GM19324 (cell line): ENCODE measurements around the gene IGSF23.

Source experiments
- ATAC-seq: cut with Tn5 transposase; IDR thresholded peaks from one replicate; pipeline ENCODE4 v1.9.1; 2021; ENCODE audit warnings: mild to moderate bottlenecking, moderate library complexity; ENCODE audit not compliant: unreplicated experiment, low FRiP score

IGSF23 gene, protein sequence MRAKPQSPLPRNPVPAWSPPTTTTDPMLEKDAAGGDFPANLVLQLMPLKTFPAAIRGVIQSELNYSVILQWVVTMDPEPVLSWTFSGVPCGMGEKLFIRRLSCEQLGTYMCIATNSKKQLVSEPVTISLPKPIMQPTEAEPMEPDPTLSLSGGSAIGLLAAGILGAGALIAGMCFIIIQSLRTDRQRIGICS

DNA sequence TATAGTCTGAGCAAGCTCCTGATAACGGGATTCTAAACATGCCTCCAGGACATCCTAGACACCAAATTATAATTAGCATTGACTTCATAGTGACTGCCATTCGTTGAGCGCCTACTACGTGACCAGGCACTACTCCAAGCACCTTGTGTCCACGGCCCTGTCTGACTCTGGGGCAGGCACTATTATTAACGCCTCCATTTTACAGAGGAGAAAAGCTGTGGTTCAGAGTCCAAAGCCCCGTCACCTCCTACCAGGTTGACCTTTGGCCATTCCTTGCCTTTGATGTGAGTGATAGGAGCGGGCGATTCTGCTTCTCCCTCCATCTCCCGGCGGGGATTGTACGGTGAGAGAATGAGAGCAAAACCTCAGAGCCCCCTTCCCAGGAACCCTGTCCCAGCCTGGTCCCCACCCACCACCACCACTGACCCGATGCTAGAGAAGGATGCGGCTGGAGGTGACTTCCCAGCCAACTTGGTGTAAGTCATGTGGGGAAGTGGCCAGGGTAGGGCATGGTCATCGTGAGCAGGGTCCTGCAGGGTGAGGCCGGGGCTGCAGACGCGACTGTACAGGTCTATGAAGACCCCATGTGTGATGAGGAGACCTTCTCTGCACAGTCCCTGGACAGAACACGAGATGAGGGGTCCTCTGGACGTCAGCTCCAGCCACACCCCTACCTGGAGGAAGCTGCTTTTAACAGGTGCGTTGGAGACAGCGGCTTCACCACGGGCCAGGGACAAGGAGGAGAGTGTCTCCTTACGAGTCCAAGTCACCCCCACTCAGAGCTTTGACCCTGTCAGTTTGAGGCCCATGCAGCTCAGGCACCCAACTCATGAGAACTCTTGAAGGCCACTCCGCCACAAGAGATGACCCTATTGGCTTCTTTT is at the start of gene IGSF23:
Gene IGSF23 (plus strand): TSS at position 269 of the 884 bp plus-strand sequence. CDS start 83 bp downstream, at position 352.
- no peak for ATAC-seq

DNA sequence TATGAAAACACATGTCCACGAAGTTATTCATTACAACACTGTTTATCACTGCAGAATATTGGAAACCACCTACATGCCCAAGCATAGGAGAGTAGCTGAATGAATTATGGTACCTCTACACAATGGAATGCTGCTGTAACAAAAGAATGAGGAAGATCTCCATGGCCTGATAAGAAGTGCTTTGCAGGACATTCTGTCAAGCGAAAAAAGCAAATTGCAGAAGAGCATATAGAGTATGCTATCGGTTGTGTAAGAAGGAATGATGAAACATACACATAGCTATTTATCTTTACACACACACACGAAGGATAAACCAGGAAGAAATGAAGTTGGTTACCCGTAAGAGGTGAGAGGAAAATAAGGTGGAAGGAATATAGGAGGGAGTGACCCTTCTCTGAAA is 46.4 kb upstream of the IGSF23 start:
- no peak for ATAC-seq

- no peak for ATAC-seq
Observed at GRCh38 chr19:44567745-44568144, 45.6 kb upstream of the IGSF23 start.

DNA sequence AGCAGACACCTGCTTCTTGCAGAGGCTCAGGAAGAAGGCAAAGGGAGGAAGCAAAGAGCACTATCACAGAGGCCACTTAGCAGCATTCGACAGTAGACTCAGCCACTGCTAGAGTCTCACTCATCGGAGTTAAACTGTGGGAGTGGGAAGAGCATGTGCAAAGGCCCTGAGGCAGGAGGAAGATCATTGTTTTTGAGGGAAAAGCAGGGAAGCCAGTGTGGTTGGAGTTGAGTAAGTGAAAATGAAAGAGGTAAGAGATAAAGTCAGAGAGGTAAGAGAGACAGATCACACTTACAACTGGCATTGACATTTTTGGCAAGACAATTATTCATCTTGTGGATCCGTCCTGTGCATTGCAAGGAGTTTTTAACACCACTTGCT is 42.8 kb upstream of the IGSF23 start:
- no peak for ATAC-seq

DNA sequence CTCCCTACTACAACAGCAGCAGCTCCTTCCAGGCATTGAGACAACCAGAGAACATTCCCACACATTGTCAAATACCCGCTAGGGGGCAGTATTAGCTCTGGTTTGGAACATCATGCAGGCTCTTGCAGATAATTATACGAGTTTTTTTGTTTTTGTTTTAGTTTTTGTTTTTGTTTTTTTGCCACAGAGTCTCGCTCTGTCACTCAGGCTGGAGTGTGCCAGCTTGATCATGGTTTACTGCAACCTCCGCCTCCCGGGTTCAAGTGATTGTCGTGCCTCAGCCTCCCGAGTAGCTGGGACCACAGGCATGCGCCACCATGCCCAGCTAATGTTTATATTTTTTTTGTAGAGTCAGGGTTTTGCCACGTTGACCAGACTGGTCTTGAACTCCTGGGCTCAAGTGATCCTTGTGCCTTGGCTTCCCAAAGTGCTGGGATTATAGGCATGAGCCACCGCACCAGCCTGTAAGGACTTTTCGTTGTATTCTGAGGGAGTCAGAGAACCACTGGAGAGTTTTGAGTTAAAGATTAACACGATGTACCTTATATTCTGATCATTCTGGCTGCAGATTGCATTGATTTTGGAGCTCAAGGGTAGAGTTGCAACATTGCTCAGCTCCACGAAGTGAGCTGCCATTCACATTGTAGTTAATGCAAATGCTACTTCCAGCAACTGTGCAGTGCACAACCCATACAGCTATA is 42.2 kb upstream of the IGSF23 start:
- no peak for ATAC-seq

DNA sequence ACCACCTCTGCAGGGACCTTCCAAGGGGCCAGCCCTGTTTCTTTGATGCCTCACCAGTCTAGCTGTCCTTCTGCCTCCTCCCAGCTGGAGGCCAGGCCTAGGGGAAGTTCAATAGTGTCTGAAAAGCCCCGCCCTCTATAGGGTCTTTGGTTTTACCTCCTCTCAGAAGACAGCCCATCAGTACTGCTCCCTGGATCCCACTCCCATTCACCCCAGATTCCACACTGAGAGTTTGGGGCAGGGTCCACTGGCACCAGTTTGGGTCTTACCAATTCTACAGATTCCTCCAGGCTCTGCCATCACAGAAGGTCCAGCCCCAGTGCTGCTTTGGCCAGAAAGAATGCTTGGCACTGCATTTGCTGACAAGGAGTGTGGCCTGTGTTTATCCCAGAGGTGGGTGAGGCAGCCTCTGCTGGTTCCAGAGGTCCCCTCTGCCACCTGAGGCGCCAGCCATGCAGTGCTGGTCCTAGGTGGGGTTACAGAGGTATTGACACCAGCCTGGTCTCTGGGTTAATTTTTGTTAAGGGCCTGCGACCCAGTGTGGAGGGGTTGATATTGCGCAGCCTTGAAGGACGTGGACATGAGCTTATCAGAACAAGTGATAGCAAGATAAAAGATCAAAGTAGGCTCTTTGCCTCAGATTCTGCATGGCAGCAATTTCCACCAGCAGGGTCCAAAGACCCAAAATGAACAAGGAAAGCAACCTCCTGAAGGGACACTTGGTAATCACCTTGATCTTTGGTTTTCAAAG is 41.4 kb upstream of the IGSF23 start:
- ATAC-seq: no peak

GRCh38 chr19:44572581-44572900 is 40.8 kb upstream of the IGSF23 start:
- no peak for ATAC-seq

GRCh38 chr19:44573183-44573582 is 40.2 kb upstream of the IGSF23 start:
- no peak for ATAC-seq

DNA sequence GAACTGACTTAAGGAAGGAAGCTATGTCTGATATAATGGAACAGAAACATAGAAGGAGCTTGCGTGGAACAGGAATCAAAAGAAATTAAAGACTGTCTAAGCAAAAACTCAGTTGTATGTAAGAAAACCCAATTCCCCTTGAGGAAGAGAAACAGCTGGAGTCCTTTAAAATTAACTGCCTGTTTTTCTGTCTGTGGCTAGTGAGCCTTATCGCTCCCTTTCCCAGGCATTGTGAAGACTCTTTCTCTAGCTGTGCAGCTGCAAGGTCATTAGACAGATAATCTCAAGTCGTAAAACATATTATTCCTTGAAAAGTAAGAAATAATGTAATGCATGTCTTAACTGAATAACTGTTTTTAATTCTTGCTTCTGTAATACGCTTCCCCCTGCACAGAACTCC is 39.7 kb upstream of the IGSF23 start:
- ATAC-seq: no peak

GRCh38 chr19:44574186-44574950 is 39.0 kb upstream of the IGSF23 start:
- ATAC-seq: no peak

- no peak for ATAC-seq
Observed at GRCh38 chr19:44575116-44575700, 38.2 kb upstream of the IGSF23 start.

GRCh38 chr19:44576843-44577565 is 36.4 kb upstream of the IGSF23 start:
- ATAC-seq: no peak

- no peak for ATAC-seq
Observed at GRCh38 chr19:44577566-44577874, 35.8 kb upstream of the IGSF23 start.

DNA sequence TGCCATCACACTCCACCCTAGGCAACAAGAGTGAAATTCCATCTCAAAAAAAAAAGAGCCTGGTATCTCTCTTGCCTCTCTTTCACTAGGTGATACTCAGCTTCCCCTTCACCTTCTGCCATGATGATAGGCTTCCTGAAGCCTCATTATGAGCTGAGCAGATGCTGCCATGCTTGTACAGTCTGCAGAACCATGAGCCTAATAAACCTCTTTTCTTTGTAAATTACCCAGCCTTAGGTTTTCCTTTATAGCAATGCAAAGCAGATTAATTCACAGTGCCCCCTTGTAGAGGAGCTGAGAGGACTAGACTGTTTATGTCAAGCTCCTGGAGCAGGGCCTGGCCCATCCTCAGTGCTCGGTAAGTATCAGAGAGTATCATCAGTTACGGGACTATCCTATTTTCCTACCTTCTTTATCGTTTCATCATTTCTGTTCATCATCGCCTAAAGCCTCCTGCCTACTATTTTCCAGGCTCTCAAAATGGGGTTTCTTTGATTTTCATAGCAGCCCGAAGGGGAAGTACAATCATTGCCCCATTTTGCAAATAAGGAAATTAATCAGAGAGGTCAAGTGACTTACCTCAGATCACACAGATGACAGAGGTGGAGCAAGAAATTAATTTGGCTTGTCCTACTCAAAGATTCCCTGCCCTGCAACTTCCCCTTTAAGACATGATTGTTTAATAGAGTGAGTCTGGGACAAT is 33.5 kb upstream of the IGSF23 start:
- ATAC-seq: no peak

DNA sequence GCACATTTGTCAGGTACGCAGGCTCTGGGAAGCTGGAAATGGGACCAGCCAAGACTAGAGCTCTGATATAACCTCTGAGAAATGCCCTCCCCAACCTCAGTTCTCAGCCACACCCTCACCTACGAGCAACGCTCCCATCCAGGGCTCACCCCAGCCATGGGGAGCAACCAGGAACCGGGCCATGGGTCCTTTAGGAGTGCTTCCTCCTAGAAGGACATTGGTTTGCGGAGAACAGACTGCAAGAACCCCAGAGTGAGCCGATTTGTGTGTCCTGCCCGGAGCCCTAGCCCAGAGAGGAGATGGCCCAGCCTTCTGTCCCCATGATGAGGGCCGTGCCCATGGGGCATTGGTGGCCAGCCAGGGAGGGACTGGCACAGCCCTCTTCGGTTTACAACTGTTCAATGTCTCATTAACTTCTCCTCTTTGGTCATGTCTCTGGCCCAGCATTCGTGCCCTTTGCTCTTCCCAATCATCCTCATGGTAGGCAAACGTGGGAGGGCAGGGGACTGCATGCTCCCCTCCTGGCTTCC is 32.9 kb upstream of the IGSF23 start:
- no peak for ATAC-seq

GRCh38 chr19:44581288-44581687 is 32.1 kb upstream of the IGSF23 start:
- ATAC-seq: no peak

DNA sequence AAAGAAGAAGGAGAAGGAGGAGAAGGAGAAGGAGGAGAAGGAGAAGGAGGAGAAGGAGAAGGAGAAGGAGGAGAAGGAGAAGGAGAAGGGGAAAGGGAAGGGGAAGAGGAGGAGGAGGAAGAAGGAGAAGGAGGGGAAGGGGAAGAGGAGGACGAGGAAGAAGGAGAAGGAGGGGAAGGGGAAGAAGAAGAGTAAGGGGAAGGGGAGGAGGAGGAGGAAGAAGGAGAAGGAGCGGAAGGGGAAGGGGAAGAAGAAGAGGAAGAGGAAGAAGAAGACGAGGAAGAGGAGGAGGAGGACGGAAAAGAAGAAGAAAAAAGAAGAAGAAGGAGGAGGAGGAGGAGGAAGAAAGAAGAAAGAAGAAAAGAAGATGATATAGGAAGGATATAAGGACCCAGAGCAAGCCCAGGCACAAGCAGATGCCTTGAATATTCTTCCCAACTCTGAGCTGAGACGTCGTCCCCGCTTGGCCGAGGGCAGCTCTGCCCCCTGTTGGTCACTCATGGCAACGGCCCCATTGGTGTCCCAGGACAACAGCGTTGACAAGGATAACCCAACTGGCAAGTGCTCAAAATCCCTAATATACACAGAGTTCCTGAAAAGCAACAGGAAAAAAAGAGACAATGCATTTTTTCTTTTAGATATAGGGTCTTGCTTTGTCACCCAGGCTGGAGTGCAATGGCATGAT is 30.6 kb upstream of the IGSF23 start:
- no peak for ATAC-seq
